Measurements from ENCODE around the gene RRP36. TPM values are rescaled to one million over a fixed set of nuclear protein-coding genes. Genes with fewer than 3 reads are reported as not detected.

RRP36 gene
- total RNA-seq, 1 donor from 2014 or later = 125 TPM

DNA sequence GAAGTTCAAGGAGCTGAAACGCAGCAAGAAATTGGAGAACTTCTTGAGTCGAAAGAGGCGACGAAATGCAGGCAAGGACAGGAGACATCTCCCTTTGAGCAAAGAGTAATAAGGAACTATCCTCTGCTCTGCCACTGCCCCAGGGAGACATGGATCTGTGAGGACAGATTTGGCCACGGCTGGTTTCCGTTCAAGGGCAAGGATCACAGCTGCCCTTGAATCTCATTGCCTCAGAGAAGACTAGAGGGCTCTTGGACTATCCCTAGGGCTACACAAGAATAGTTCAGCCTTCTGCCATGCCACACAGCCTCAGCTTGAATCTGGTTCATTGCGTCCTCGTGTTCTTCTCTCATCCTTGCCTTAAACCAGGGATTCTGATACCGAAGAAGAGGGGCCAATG is 7.7 kb downstream of the RRP36 start:
- DNase-seq (ENCODE audit: low read depth) = no peak
- H3K27me3 ChIP-seq (ENCODE audit: control insufficient read depth, insufficient read depth, low read length) = no peaks in the 10 kb centered on the region
- no peak for TF ChIP-seq CTCF (IDR thresholded peaks at IDR 0.05; ENCODE audit: insufficient read depth, low read length, poor library complexity, severe bottlenecking)
- peaks cover 6% of the 10 kb centered on the region for H3K36me3 ChIP-seq (ENCODE audit: control insufficient read depth, insufficient read depth, low read length)
- H3K4me3 ChIP-seq (ENCODE audit: low read depth, low read length) = no peak overlapping the region

- no peak for TF ChIP-seq CTCF (IDR thresholded peaks at IDR 0.05; ENCODE audit: insufficient read depth, low read length, poor library complexity, severe bottlenecking)
- Histone ChIP-seq H3K27me3 (ENCODE audit: control insufficient read depth, insufficient read depth, low read length) (no peaks in the 10 kb centered on the region), H3K36me3 (ENCODE audit: control insufficient read depth, insufficient read depth, low read length) (peaks cover 7% of the 10 kb centered on the region), H3K4me3 (ENCODE audit: low read depth, low read length) (no peak overlapping the region)
- DNase-seq (ENCODE audit: low read depth) = no peak
These were observed 10.9 kb downstream of the RRP36 start for GRCh38 chr6:43032326-43032725.

- no peak overlapping the region for H3K4me3 ChIP-seq (ENCODE audit: low read depth, low read length)
- no peaks in the 10 kb centered on the region for H3K27me3 ChIP-seq (ENCODE audit: control insufficient read depth, insufficient read depth, low read length)
- no peak for DNase-seq (ENCODE audit: low read depth)
- no peak for TF ChIP-seq CTCF (IDR thresholded peaks at IDR 0.05; ENCODE audit: insufficient read depth, low read length, poor library complexity, severe bottlenecking)
- H3K36me3 ChIP-seq (ENCODE audit: control insufficient read depth, insufficient read depth, low read length) = peaks cover 10% of the 10 kb centered on the region
These were observed 12.2 kb downstream of the RRP36 start for GRCh38 chr6:43033496-43034189.

DNA sequence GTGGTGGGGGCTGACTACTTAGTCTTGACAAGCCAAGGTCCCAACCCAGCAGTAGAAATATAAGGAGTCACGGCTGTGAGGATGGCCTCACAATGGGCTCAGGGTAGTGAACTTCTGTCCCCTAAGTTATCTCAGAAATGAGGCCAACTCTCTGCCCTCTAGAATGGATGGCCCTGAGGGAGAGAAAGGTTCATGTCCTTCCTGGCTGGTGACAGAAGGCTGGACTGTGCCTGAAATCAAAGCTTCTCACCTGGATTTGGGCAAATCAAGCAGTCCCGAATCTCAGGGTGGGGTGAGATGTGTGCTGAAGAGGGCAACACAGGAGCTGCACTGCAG is 12.7 kb downstream of the RRP36 start:
- H3K27me3 ChIP-seq (ENCODE audit: control insufficient read depth, insufficient read depth, low read length) = no peaks in the 10 kb centered on the region
- TF ChIP-seq CTCF (IDR thresholded peaks at IDR 0.05; ENCODE audit: insufficient read depth, low read length, poor library complexity, severe bottlenecking) = no peak
- peaks cover 13% of the 10 kb centered on the region for H3K36me3 ChIP-seq (ENCODE audit: control insufficient read depth, insufficient read depth, low read length)
- no peak overlapping the region for H3K4me3 ChIP-seq (ENCODE audit: low read depth, low read length)
- DNase-seq (ENCODE audit: low read depth) = no peak

GRCh38 chr6:43035495-43036194 is 14.2 kb downstream of the RRP36 start:
- no peak overlapping the region for H3K4me3 ChIP-seq (ENCODE audit: low read depth, low read length)
- DNase-seq (ENCODE audit: low read depth) = no peak
- peaks cover 7% of the 10 kb centered on the region for H3K36me3 ChIP-seq (ENCODE audit: control insufficient read depth, insufficient read depth, low read length)
- TF ChIP-seq CTCF (IDR thresholded peaks at IDR 0.05; ENCODE audit: insufficient read depth, low read length, poor library complexity, severe bottlenecking) = no peak
- H3K27me3 ChIP-seq (ENCODE audit: control insufficient read depth, insufficient read depth, low read length) = no peaks in the 10 kb centered on the region
